ENCODE measurements around the gene ARL6.

- TF ChIP-seq OSR1 (CRISPR knock-in tag; IDR thresholded peaks at IDR 0.05): no peak
- no peak for TF ChIP-seq SNAI2 (CRISPR knock-in tag; IDR thresholded peaks at IDR 0.05)
- TF ChIP-seq ZNF8 (CRISPR knock-in tag; IDR thresholded peaks at IDR 0.05): no peak
- TF ChIP-seq CSRNP3 (CRISPR knock-in tag; IDR thresholded peaks at IDR 0.05): no peak
- no peak for TF ChIP-seq CREB5 (CRISPR knock-in tag; IDR thresholded peaks at IDR 0.05; ENCODE audit: low read depth)
- no peak for TF ChIP-seq RARB (CRISPR knock-in tag; IDR thresholded peaks at IDR 0.05)
- no peak for TF ChIP-seq PATZ1 (CRISPR knock-in tag; IDR thresholded peaks at IDR 0.05; ENCODE audit: borderline replicate concordance)
Observed at GRCh38 chr3:97778152-97778551, 13.6 kb downstream of the ARL6 start.
